ENCODE measurements around the gene PLXNC1. TPM values are rescaled to one million over a fixed set of nuclear protein-coding genes. Genes with fewer than 3 reads are reported as not detected.

PLXNC1 gene
- total and polyA plus RNA-seq, 4 donors: 0.71 to 12.0 (median 3.3) TPM

GRCh38 chr12:94263011-94263811, 114.8 kb downstream of the PLXNC1 start (continued):
- TF ChIP-seq ZBTB33 (IDR thresholded peaks at IDR 0.05): no peak
- TF ChIP-seq RAD21 (IDR thresholded peaks at IDR 0.05): no peak
- no peak for TF ChIP-seq HNF4A (conservative IDR thresholded peaks at IDR 0.05)
- no peak for TF ChIP-seq FOXA1 (IDR thresholded peaks at IDR 0.05)

GRCh38 chr12:94263905-94264561, 115.7 kb downstream of the PLXNC1 start:
- no peak overlapping the region for H3K27ac ChIP-seq (ENCODE audit: low read depth in 1 of 2, low read length in 2 of 2)
- H3K36me3 ChIP-seq (ENCODE audit: control insufficient read depth in 4 of 4, insufficient read depth in 3 of 4, low read depth in 1 of 4, low read length in 3 of 4): no peaks in the 10 kb centered on the region
- 81% methylated on average over 20 of the region's 20 CpGs for WGBS
- TF ChIP-seq GABPA (IDR thresholded peaks at IDR 0.05 in 1 of 2, conservative IDR thresholded peaks at IDR 0.05 in 1 of 2): no peak
- H3K4me3 ChIP-seq (ENCODE audit: low read depth in 1 of 3, low read length in 3 of 3): no peak overlapping the region
- H3K9me3 ChIP-seq (ENCODE audit: control insufficient read depth in 4 of 4, low read length in 3 of 4): no peaks in the 10 kb centered on the region
- DNase-seq (ENCODE audit: low spot score): no peak
- no peaks in the 10 kb centered on the region for H3K27me3 ChIP-seq (ENCODE audit: control insufficient read depth in 4 of 4, insufficient read depth in 4 of 4, low read length in 3 of 4)
- H3K4me1 ChIP-seq (ENCODE audit: control insufficient read depth in 4 of 4, insufficient read depth in 4 of 4, low read length in 3 of 4): no peaks in the 10 kb centered on the region
- no peak overlapping the region for H3K9ac ChIP-seq (ENCODE audit: low read depth in 1 of 2, low read length in 2 of 2)

- Histone ChIP-seq H3K9me3 (ENCODE audit: control insufficient read depth in 4 of 4, low read length in 3 of 4) (no peaks in the 10 kb centered on the region), H3K27ac (ENCODE audit: low read depth in 1 of 2, low read length in 2 of 2) (no peak overlapping the region), H3K36me3 (ENCODE audit: control insufficient read depth in 4 of 4, insufficient read depth in 3 of 4, low read depth in 1 of 4, low read length in 3 of 4) (no peaks in the 10 kb centered on the region), H3K4me1 (ENCODE audit: control insufficient read depth in 4 of 4, insufficient read depth in 4 of 4, low read length in 3 of 4) (no peaks in the 10 kb centered on the region), H3K4me3 (ENCODE audit: low read depth in 1 of 3, low read length in 3 of 3) (no peak overlapping the region), H3K9ac (ENCODE audit: low read depth in 1 of 2, low read length in 2 of 2) (no peak overlapping the region), H3K27me3 (ENCODE audit: control insufficient read depth in 4 of 4, insufficient read depth in 4 of 4, low read length in 3 of 4) (no peaks in the 10 kb centered on the region)
- no peak for TF ChIP-seq HNF4A (conservative IDR thresholded peaks at IDR 0.05)
- no peak for TF ChIP-seq REST (IDR thresholded peaks at IDR 0.05)
- TF ChIP-seq RAD21 (IDR thresholded peaks at IDR 0.05): no peak
- DNase-seq (ENCODE audit: low spot score): no peak
- WGBS: 95% methylated on average over 19 of the region's 19 CpGs
Measured at GRCh38 chr12:94264736-94265485, 116.5 kb downstream of the PLXNC1 start.
